Fibroblast of peridontal ligament (primary cell): Measurements from ENCODE around the gene MSMB.

ENCODE experiments used
- DNase-seq: peaks from one replicate; pipeline ENCODE4 v3.0.0-alpha.2; 2010; ENCODE audit errors: extremely low read depth

The MSMB gene

GRCh38 chr10:46033602-46034011 lies 12.5 kb downstream of the MSMB start:
- peak; percentile 88 for DNase-seq

GRCh38 chr10:46031648-46032532 lies 14.2 kb downstream of the MSMB start:
- DNase-seq: no peak

GRCh38 chr10:46030091-46030937 lies 15.8 kb downstream of the MSMB start, which contains the start of gene NCOA4:
Gene NCOA4, minus strand, starts transcription at chr10:46030623. Its CDS starts 13,943 bp downstream, at chr10:46016680.
- peak; percentile 99 for DNase-seq

- no peak for DNase-seq
Measured at GRCh38 chr10:46029461-46030030, 16.5 kb downstream of the MSMB start.

- peak; percentile 81 for DNase-seq
Measured at GRCh38 chr10:46028584-46029460, 17.2 kb downstream of the MSMB start.

- DNase-seq: peak; percentile 46
Measured at GRCh38 chr10:46026106-46026505, 20.0 kb downstream of the MSMB start.

- DNase-seq: no peak
Measured at GRCh38 chr10:46025406-46025805, 20.7 kb downstream of the MSMB start.

- no peak for DNase-seq
Measured at GRCh38 chr10:46024948-46025347, 21.1 kb downstream of the MSMB start.

- peak; percentile 95 for DNase-seq
Measured at GRCh38 chr10:46022978-46023702, 22.9 kb downstream of the MSMB start.

GRCh38 chr10:46020344-46020657 lies 25.8 kb downstream of the MSMB start:
- DNase-seq: no peak

GRCh38 chr10:46019569-46020343 lies 26.3 kb downstream of the MSMB start:
- no peak for DNase-seq

- no peak for DNase-seq
Measured at GRCh38 chr10:46019177-46019528, 26.9 kb downstream of the MSMB start.

GRCh38 chr10:46018453-46019176 lies 27.5 kb downstream of the MSMB start:
- DNase-seq: no peak

GRCh38 chr10:46017733-46018132 lies 28.3 kb downstream of the MSMB start:
- DNase-seq: no peak

- no peak for DNase-seq
Measured at GRCh38 chr10:46016811-46017210, 29.3 kb downstream of the MSMB start.

GRCh38 chr10:46016190-46016589 lies 29.9 kb downstream of the MSMB start:
- DNase-seq: no peak

- DNase-seq: peak; percentile 74
Measured at GRCh38 chr10:46014683-46015405, 31.2 kb downstream of the MSMB start.

- no peak for DNase-seq
Measured at GRCh38 chr10:46014206-46014605, 31.9 kb downstream of the MSMB start.

GRCh38 chr10:46012746-46013145 lies 33.3 kb downstream of the MSMB start:
- DNase-seq: no peak
